Right renal cortex interstitium (tissue), 3 donors: ENCODE data around the gene DNLZ. TPM values are rescaled to one million over a fixed set of nuclear protein-coding genes. Genes with fewer than 3 reads are reported as not detected.

Source experiments
- DNase-seq, 3 donors: peaks; one replicate each; pipeline ENCODE4 v3.0.0-alpha.2; 2013; ENCODE audit warnings: low read depth in 3 of 3, low spot score in 2 of 3
- polyA plus RNA-seq, 3 donors: library from polyadenylated mRNA; unstranded; fragments of 120-200 nt; gene quantifications; one replicate each; pipeline ENCODE4 v1.2.1, GENCODE V29; 2013; ENCODE audit not compliant: insufficient read length in 3 of 3

Gene DNLZ
- polyA plus RNA-seq, 3 donors: 3.2 to 16.1 (median 4.8) TPM

- no peak for DNase-seq
Measured at GRCh38 chr9:136377341-136378169, 14.0 kb upstream of the DNLZ start.

- DNase-seq: no peak
Measured at GRCh38 chr9:136376457-136376856, 12.9 kb upstream of the DNLZ start.

- no peak for DNase-seq
Measured at GRCh38 chr9:136375096-136375495, 11.6 kb upstream of the DNLZ start.

- DNase-seq: no peak
Measured at GRCh38 chr9:136374183-136374575, 10.6 kb upstream of the DNLZ start.

- DNase-seq: no peak
Measured at GRCh38 chr9:136373300-136374182, 10.0 kb upstream of the DNLZ start, which contains the start of gene CARD9. Gene CARD9 (minus strand): TSS chr9:136373669. CDS start chr9:136372078, 1,591 bp downstream.

- no peak for DNase-seq
Measured at GRCh38 chr9:136372561-136373299, 9.2 kb upstream of the DNLZ start.

- DNase-seq: no peak
Measured at GRCh38 chr9:136372006-136372405, 8.5 kb upstream of the DNLZ start.

GRCh38 chr9:136371533-136371880, 8.0 kb upstream of the DNLZ start:
- DNase-seq: no peak

GRCh38 chr9:136370687-136371532, 7.4 kb upstream of the DNLZ start:
- no peak for DNase-seq

- no peak for DNase-seq
Measured at GRCh38 chr9:136370037-136370436, 6.5 kb upstream of the DNLZ start.

GRCh38 chr9:136368190-136368589, 4.6 kb upstream of the DNLZ start:
- no peak for DNase-seq

GRCh38 chr9:136367296-136368145, 4.0 kb upstream of the DNLZ start:
- DNase-seq: no peak

- no peak for DNase-seq
Measured at GRCh38 chr9:136366826-136367225, 3.3 kb upstream of the DNLZ start.

GRCh38 chr9:136365775-136366222, 2.3 kb upstream of the DNLZ start:
- no peak for DNase-seq

GRCh38 chr9:136364942-136365774, 1.6 kb upstream of the DNLZ start:
- no peak for DNase-seq

GRCh38 chr9:136363949-136364748, 605 bp upstream of the DNLZ start:
- DNase-seq: no peak

GRCh38 chr9:136362450-136362784, 1.1 kb downstream of the DNLZ start:
- DNase-seq: no peak
